Neural cell (in vitro differentiated cells): ENCODE measurements around the gene F12.

Experiments
- EP300 ChIP-seq: fragments of 450-650 bp; conservative IDR thresholded peaks from 2 replicates; pipeline ENCODE4 v1.6.1; 2014; ENCODE audit warnings: antibody characterized with exemption, mild to moderate bottlenecking, moderate library complexity; ENCODE audit not compliant: poor library complexity, severe bottlenecking
- POLR2AphosphoS5 ChIP-seq: IDR thresholded peaks from 2 replicates; pipeline ENCODE4 v1.6.1; 2012
- TF ChIP-seq, protein P1 (sequence below): fragments of 450-650 bp; IDR thresholded peaks from 2 replicates; pipeline ENCODE4 v1.5.1; 2014; ENCODE audit warnings: antibody characterized with exemption, mild to moderate bottlenecking, moderate library complexity; ENCODE audit not compliant: poor library complexity, severe bottlenecking

GRCh38 chr5:177428574-177429217, 19.3 kb upstream of the F12 start:
- no peak for TF ChIP-seq EP300
- TF ChIP-seq POLR2AphosphoS5, result no peak
- TF ChIP-seq, protein P1, sequence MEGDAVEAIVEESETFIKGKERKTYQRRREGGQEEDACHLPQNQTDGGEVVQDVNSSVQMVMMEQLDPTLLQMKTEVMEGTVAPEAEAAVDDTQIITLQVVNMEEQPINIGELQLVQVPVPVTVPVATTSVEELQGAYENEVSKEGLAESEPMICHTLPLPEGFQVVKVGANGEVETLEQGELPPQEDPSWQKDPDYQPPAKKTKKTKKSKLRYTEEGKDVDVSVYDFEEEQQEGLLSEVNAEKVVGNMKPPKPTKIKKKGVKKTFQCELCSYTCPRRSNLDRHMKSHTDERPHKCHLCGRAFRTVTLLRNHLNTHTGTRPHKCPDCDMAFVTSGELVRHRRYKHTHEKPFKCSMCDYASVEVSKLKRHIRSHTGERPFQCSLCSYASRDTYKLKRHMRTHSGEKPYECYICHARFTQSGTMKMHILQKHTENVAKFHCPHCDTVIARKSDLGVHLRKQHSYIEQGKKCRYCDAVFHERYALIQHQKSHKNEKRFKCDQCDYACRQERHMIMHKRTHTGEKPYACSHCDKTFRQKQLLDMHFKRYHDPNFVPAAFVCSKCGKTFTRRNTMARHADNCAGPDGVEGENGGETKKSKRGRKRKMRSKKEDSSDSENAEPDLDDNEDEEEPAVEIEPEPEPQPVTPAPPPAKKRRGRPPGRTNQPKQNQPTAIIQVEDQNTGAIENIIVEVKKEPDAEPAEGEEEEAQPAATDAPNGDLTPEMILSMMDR, result no peak
